IMR-90 (cell line): ENCODE results near the gene HOXA13. TPM values are rescaled to one million over a fixed set of nuclear protein-coding genes. Genes with fewer than 3 reads are reported as not detected.

ENCODE experiments used
- ATAC-seq: fragments of 200-7000 bp; cut with Tn5 transposase; 2 replicates; pipeline ENCODE4 v1.9.1; 2020; ENCODE audit warnings: low read depth, mild to moderate bottlenecking, moderate library complexity
- BruUV-seq: library from RNA; stranded (reverse); fragments of 400-500 nt; replicated peaks from 2 replicates; lab custom pipeline; 2021; lab: Mats Ljungman, UMichigan
- CTCF ChIA-PET: fragments of 300-600 bp; formaldehyde crosslinking; extraction: SDS; loops from one replicate; lab custom pipeline; 2021; ENCODE audit warnings: antibody characterized with exemption; lab: Yijun Ruan, JAX
- POLR2A ChIA-PET: fragments of 300-600 bp; sonication (Branson Sonifier 250); formaldehyde crosslinking; loops from one replicate; lab custom pipeline; 2022; ENCODE audit warnings: antibody characterized with exemption; ENCODE audit not compliant: unreplicated experiment; lab: Charles Lee
- DNase-seq: peaks from one replicate; pipeline ENCODE4 v3.0.0; 2013
- H2AFZ ChIP-seq: replicated peaks from 2 replicates; pipeline ENCODE3; 2013; ENCODE audit warnings: low read length, mild to moderate bottlenecking; ENCODE audit not compliant: poor library complexity
- H2AK5ac ChIP-seq: 2 replicates; pipeline ENCODE4 v1.6.1; 2013; ENCODE audit warnings: low read depth, low read length, inconsistent platforms
- H2AK9ac ChIP-seq: replicated peaks from 2 replicates; pipeline ENCODE3; 2013; ENCODE audit warnings: mild to moderate bottlenecking, low read depth, low read length, moderate library complexity; ENCODE audit not compliant: poor library complexity
- H2BK120ac ChIP-seq: 2 replicates; pipeline ENCODE4 v1.6.1; 2013; ENCODE audit warnings: low read depth, low read length, inconsistent platforms
- H2BK15ac ChIP-seq: 3 replicates; pipeline ENCODE4 v1.6.1; 2013; ENCODE audit warnings: low read depth, low read length, inconsistent platforms
- H2BK20ac ChIP-seq: 2 replicates; pipeline ENCODE4 v1.6.1; 2013; ENCODE audit warnings: low read depth, mild to moderate bottlenecking, inconsistent platforms, low read length, moderate library complexity
- H2BK5ac ChIP-seq: 2 replicates; pipeline ENCODE4 v1.6.1; 2013; ENCODE audit warnings: mild to moderate bottlenecking, low read depth, low read length, inconsistent platforms; ENCODE audit not compliant: poor library complexity, severe bottlenecking
- H3K14ac ChIP-seq: replicated peaks from 2 replicates; pipeline ENCODE4 v1.6.1; 2013; ENCODE audit warnings: low read depth, low read length, inconsistent platforms
- H3K18ac ChIP-seq: 2 replicates; pipeline ENCODE4 v1.6.1; 2013; ENCODE audit warnings: low read depth, low read length, control low read depth
- H3K23ac ChIP-seq: 2 replicates; pipeline ENCODE4 v1.6.1; 2013; ENCODE audit warnings: low read depth, low read length, inconsistent platforms
- H3K27ac ChIP-seq: 2 replicates; pipeline ENCODE4 v1.5.1; 2013; ENCODE audit warnings: mild to moderate bottlenecking, control low read depth, low read length; ENCODE audit not compliant: insufficient read depth
- H3K27me3 ChIP-seq: 2 replicates; pipeline ENCODE4 v1.6.1; 2013; ENCODE audit warnings: low read length; ENCODE audit not compliant: control insufficient read depth, insufficient read depth
- H3K36me3 ChIP-seq: 2 replicates; pipeline ENCODE4 v1.6.1; 2013; ENCODE audit warnings: low read length, mixed read lengths; ENCODE audit not compliant: control insufficient read depth, insufficient read depth
- H3K4ac ChIP-seq: 2 replicates; pipeline ENCODE4 v1.6.1; 2013; ENCODE audit warnings: low read depth, low read length, inconsistent platforms
- H3K4me1 ChIP-seq: 2 replicates; pipeline ENCODE4 v1.6.1; 2013; ENCODE audit warnings: low read length, mixed read lengths; ENCODE audit not compliant: control insufficient read depth, insufficient read depth
- H3K4me2 ChIP-seq: 2 replicates; pipeline ENCODE4 v1.6.1; 2013; ENCODE audit warnings: low read depth, mild to moderate bottlenecking, control low read depth, low read length, moderate library complexity
- H3K4me3 ChIP-seq: 2 replicates; pipeline ENCODE4 v1.5.1; 2013; ENCODE audit warnings: low read depth, mild to moderate bottlenecking, control low read depth, low read length, moderate library complexity; ENCODE audit not compliant: insufficient read depth
- H3K56ac ChIP-seq: 2 replicates; pipeline ENCODE4 v1.6.1; 2013; ENCODE audit warnings: low read length, inconsistent platforms; ENCODE audit not compliant: insufficient read depth; ENCODE audit errors: extremely low read depth
- H3K79me1 ChIP-seq, 2 experiments: 2 replicates each; pipeline ENCODE4 v1.6.1; 2013; ENCODE audit warnings: low read length in 2 of 2, inconsistent platforms in 1 of 2, low read depth in 1 of 2
- H3K9ac ChIP-seq: 2 replicates; pipeline ENCODE4 v1.6.1; 2013; ENCODE audit warnings: low read depth, low read length, control low read depth
- H3K9me1 ChIP-seq: 2 replicates; pipeline ENCODE4 v1.6.1; 2013; ENCODE audit warnings: low read length, inconsistent platforms; ENCODE audit not compliant: insufficient read depth
- H3K9me3 ChIP-seq: 2 replicates; pipeline ENCODE4 v1.6.1; 2013; ENCODE audit warnings: low read length; ENCODE audit not compliant: control insufficient read depth, insufficient read depth
- H4K20me1 ChIP-seq: 2 replicates; pipeline ENCODE4 v1.6.1; 2013; ENCODE audit warnings: low read length, inconsistent platforms; ENCODE audit not compliant: insufficient read depth
- H4K5ac ChIP-seq: 2 replicates; pipeline ENCODE4 v1.6.1; 2013; ENCODE audit warnings: mild to moderate bottlenecking, low read depth, low read length, control low read depth
- H4K8ac ChIP-seq, 2 experiments: 2 replicates each; pipeline ENCODE4 v1.6.1; 2013; ENCODE audit warnings: low read depth in 2 of 2, low read length in 2 of 2, control low read depth in 1 of 2, inconsistent platforms in 1 of 2
- H4K91ac ChIP-seq: 2 replicates; pipeline ENCODE4 v1.6.1; 2013; ENCODE audit warnings: low read depth, low read length, inconsistent platforms; ENCODE audit not compliant: insufficient read depth
- BHLHE40 ChIP-seq: fragments of 150-350 bp; IDR thresholded peaks from 2 replicates; pipeline ENCODE4 v1.6.1; 2016; ENCODE audit warnings: mild to moderate bottlenecking, low read depth, low read length
- CEBPB ChIP-seq: IDR thresholded peaks from 2 replicates; pipeline ENCODE4 v1.6.1; 2012; ENCODE audit warnings: low read depth, low read length, improper control_type of control experiment
- CHD1 ChIP-seq: IDR thresholded peaks from 2 replicates; pipeline ENCODE4 v1.6.1; 2012; ENCODE audit warnings: low read depth, low read length, improper control_type of control experiment
- ELK1 ChIP-seq: fragments of 150-350 bp; IDR thresholded peaks from 2 replicates; pipeline ENCODE4 v1.6.1; 2016; ENCODE audit warnings: low read depth, mild to moderate bottlenecking, low read length, moderate library complexity, borderline replicate concordance
- FOS ChIP-seq: fragments of 150-350 bp; IDR thresholded peaks from 2 replicates; pipeline ENCODE4 v1.6.1; 2016; ENCODE audit warnings: low read depth, low read length
- MAFK ChIP-seq: IDR thresholded peaks from 2 replicates; pipeline ENCODE4 v1.6.1; 2012; ENCODE audit warnings: low read depth, low read length, improper control_type of control experiment
- MAZ ChIP-seq: IDR thresholded peaks from 2 replicates; pipeline ENCODE4 v1.6.1; 2012; ENCODE audit warnings: low read depth, mild to moderate bottlenecking, low read length, improper control_type of control experiment, moderate library complexity, borderline replicate concordance
- MXI1 ChIP-seq: IDR thresholded peaks from 2 replicates; pipeline ENCODE4 v1.6.1; 2012; ENCODE audit warnings: low read depth, mild to moderate bottlenecking, low read length, moderate library complexity, borderline replicate concordance
- POLR2A ChIP-seq: IDR thresholded peaks from 2 replicates; pipeline ENCODE4 v1.6.1; 2012; ENCODE audit warnings: mild to moderate bottlenecking, low read depth, low read length
- RAD21 ChIP-seq: IDR thresholded peaks from 2 replicates; pipeline ENCODE4 v1.6.1; 2012; ENCODE audit warnings: low read length, improper control_type of control experiment
- RCOR1 ChIP-seq: IDR thresholded peaks from 2 replicates; pipeline ENCODE4 v1.6.1; 2012; ENCODE audit warnings: mild to moderate bottlenecking, low read length, improper control_type of control experiment; ENCODE audit not compliant: insufficient replicate concordance
- RFX5 ChIP-seq: IDR thresholded peaks from 2 replicates; pipeline ENCODE4 v1.8.0; 2012; ENCODE audit warnings: low read depth, mild to moderate bottlenecking, low read length, moderate library complexity
- SMC3 ChIP-seq: fragments of 150-350 bp; IDR thresholded peaks from 2 replicates; pipeline ENCODE4 v1.6.1; 2016; ENCODE audit warnings: low read depth, mild to moderate bottlenecking, antibody characterized with exemption, low read length, moderate library complexity
- USF2 ChIP-seq: fragments of 150-350 bp; IDR thresholded peaks from 2 replicates; pipeline ENCODE4 v1.6.1; 2017; ENCODE audit warnings: mild to moderate bottlenecking, antibody characterized with exemption, low read length, low read depth
- WGBS, 2 experiments: methylation state at CpG; one replicate each; pipeline versions ENCODE4 v1.1.5 to v1.1.7; 2013; ENCODE audit warnings: missing lambda C conversion rate in 2 of 2; ENCODE audit not compliant: insufficient read length in 1 of 2; ENCODE audit errors: extremely low coverage in 2 of 2; 5-methylcytosine and 5-hydroxymethylcytosine counted together
- dilution Hi-C: fragments of 300-500 bp; cut with HindIII; formaldehyde crosslinking; loops from one replicate; pipeline ENCODE4 v1.14.3; 2018; ENCODE audit warnings: low sequenced_read_pairs; ENCODE audit not compliant: unreplicated experiment
- in situ Hi-C: fragments of 300-500 bp; cut with MboI; formaldehyde crosslinking; loops from 3 replicates; pipeline ENCODE4 v1.14.3; 2019; ENCODE audit warnings: low sequenced_read_pairs, inconsistent platforms, mixed read lengths
- intact Hi-C: fragments of 100-400 bp; cut with micrococcal nuclease; formaldehyde crosslinking; loops from 2 replicates; pipeline ENCODE4 v1.10.0; 2022
- polyA plus RNA-seq, 3 experiments: library from polyadenylated mRNA; depleted of rRNA; stranded (reverse); fragments of >200 nt; gene quantifications; 2 replicates each; pipeline ENCODE4 v1.2.3, GENCODE V29; 2012; ENCODE audit warnings: low replicate concordance in 1 of 3
- total RNA-seq: library from RNA; depleted of rRNA; stranded (reverse); fragments of >200 nt; gene quantifications from 2 replicates; pipeline ENCODE4 v1.2.3, GENCODE V29; 2012
- TF ChIP-seq, protein P1 (sequence below): conservative IDR thresholded peaks from 2 replicates; pipeline ENCODE4 v1.5.1; 2012; ENCODE audit warnings: mild to moderate bottlenecking, low read depth, low read length, improper control_type of control experiment

The HOXA13 gene
- total and polyA plus RNA-seq, 2 of the 4 experiments (the other 2 are of a cell fraction): not detected

DNA sequence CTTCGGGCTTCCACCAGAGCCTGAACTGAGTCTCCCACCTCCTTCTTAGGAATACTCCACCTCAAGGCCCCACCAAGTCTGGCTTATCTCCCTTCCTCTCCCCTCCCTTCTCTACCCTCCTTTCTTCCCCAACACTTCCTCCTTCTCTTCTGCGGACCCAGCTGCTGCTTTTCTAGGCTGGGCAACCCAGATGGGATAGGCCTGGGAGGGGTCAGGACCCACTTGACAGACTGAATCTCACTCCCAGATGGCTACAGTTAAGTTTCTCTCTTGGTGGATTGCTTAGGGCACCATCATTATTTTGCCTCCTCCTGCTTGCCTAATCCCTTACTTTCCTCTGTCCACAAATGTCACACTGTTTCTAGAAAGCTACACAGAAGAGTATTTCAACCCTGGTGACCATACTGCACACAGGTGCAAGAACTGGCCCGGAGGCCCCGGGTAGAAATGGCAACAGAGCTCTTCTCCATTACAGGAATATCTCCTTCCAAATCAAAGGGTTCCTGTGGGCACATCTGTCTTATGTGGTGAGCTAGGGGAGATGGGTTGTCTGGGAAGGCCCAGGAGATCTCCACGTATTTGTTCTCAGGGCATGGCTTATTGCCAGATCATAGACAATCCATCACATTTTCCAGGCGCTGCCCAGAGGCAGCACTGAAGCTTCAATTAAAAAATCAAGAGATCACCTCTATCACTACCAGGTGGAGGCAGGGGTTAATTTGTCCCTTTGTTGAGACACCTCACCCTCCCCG, 9.7 kb downstream of the HOXA13 start:
- Histone ChIP-seq H3K9me1 (no peaks in the 10 kb centered on the region), H4K8ac (no peak overlapping the region), H3K9me3 (peaks cover 16% of the 10 kb centered on the region; the same call in 1 of the 2 replicates), H3K56ac (no peak overlapping the region), H3K14ac (no peak overlapping the region), H3K4ac (no peak overlapping the region), H3K4me2 (no peak overlapping the region), H2BK15ac (no peak overlapping the region), H4K20me1 (peaks cover 16% of the 10 kb centered on the region; the same call in 1 of the 2 replicates), H3K79me1 (no peaks in the 10 kb centered on the region), H4K91ac (no peak overlapping the region), H3K23ac (no peak overlapping the region), H3K27me3 (peaks cover 97% of the 10 kb centered on the region), H2BK5ac (no peak overlapping the region), H3K27ac (no peak overlapping the region), H2AK5ac (no peak overlapping the region), H3K36me3 (no peaks in the 10 kb centered on the region), H2BK120ac (no peak overlapping the region), H3K4me1 (peaks cover 1% of the 10 kb centered on the region; the same call in 1 of the 2 replicates), H2BK20ac (no peak overlapping the region), H3K18ac (no peak overlapping the region), H4K5ac (no peak overlapping the region), H2AK9ac (no peak overlapping the region), H3K9ac (no peak overlapping the region), H3K4me3 (no peak overlapping the region), H2AFZ (no peak overlapping the region)
- in situ Hi-C loops (loop anchor here (10.0 kb wide), 1 partner anchor 885 kb away; no protein-coding TSS in a partner anchor), intact Hi-C loops (loop anchor here (10.0 kb wide), 4 partner anchors 555 to 1915 kb away; partner anchors contain the start of gene TAX1BP1), dilution Hi-C loops (no loop called here)
- POLR2A ChIA-PET: no interaction called here
- ATAC-seq (no peak), DNase-seq (no peak)
- BruUV-seq: no TSS peak
- no CpG with 5 or more reads among the region's 7 CpGs for WGBS, 2 experiments
- CTCF ChIA-PET: interaction anchor here (1.1 kb wide), 1 partner anchor 10 kb away, joined by 3 read pairs; no protein-coding TSS in a partner anchor
- no peak for TF ChIP-seq MAFK
- no peak for TF ChIP-seq BHLHE40
- no peak for TF ChIP-seq RFX5
- TF ChIP-seq SMC3: no peak
- TF ChIP-seq FOS: no peak
- no peak for TF ChIP-seq ELK1
- no peak for TF ChIP-seq RCOR1
- no peak for TF ChIP-seq USF2
- TF ChIP-seq, protein P1, sequence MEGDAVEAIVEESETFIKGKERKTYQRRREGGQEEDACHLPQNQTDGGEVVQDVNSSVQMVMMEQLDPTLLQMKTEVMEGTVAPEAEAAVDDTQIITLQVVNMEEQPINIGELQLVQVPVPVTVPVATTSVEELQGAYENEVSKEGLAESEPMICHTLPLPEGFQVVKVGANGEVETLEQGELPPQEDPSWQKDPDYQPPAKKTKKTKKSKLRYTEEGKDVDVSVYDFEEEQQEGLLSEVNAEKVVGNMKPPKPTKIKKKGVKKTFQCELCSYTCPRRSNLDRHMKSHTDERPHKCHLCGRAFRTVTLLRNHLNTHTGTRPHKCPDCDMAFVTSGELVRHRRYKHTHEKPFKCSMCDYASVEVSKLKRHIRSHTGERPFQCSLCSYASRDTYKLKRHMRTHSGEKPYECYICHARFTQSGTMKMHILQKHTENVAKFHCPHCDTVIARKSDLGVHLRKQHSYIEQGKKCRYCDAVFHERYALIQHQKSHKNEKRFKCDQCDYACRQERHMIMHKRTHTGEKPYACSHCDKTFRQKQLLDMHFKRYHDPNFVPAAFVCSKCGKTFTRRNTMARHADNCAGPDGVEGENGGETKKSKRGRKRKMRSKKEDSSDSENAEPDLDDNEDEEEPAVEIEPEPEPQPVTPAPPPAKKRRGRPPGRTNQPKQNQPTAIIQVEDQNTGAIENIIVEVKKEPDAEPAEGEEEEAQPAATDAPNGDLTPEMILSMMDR: no peak
- TF ChIP-seq CEBPB: no peak
- no peak for TF ChIP-seq MAZ
- no peak for TF ChIP-seq CHD1
- TF ChIP-seq MXI1: no peak
- TF ChIP-seq POLR2A: no peak
- no peak for TF ChIP-seq RAD21
